Stromal cell of bone marrow (primary cell): ENCODE data around the gene NEB.
"Not testable (repeated sequence)": the region's sequence is repeated elsewhere in the genome, so short reads cannot be mapped to it uniquely, and the experiment has no call there.

Experiments
- DNase-seq: peaks from one replicate; pipeline ENCODE4 v3.0.0-alpha.2; 2012; ENCODE audit warnings: low read depth

NEB gene

GRCh38 chr2:151611351-151611750 is 122.9 kb downstream of the NEB start:
- no peak for DNase-seq

- no peak for DNase-seq
Measured at GRCh38 chr2:151610310-151610709, 124.0 kb downstream of the NEB start.

- no peak for DNase-seq
Measured at GRCh38 chr2:151609705-151610104, 124.6 kb downstream of the NEB start.

- not testable (repeated sequence) for DNase-seq
Measured at GRCh38 chr2:151607459-151608424, 126.5 kb downstream of the NEB start.

- not testable (repeated sequence) for DNase-seq
Measured at GRCh38 chr2:151603530-151603929, 130.7 kb downstream of the NEB start.

- DNase-seq, result not testable (repeated sequence)
Measured at GRCh38 chr2:151602402-151602801, 131.9 kb downstream of the NEB start.

- DNase-seq, result not testable (repeated sequence)
Measured at GRCh38 chr2:151601803-151602202, 132.5 kb downstream of the NEB start.

- DNase-seq, result not testable (repeated sequence)
Measured at GRCh38 chr2:151596903-151597608, 137.2 kb downstream of the NEB start.

- DNase-seq, result not testable (repeated sequence)
Measured at GRCh38 chr2:151591908-151592255, 142.4 kb downstream of the NEB start.

GRCh38 chr2:151591250-151591907 is 142.9 kb downstream of the NEB start:
- not testable (repeated sequence) for DNase-seq

- not testable (repeated sequence) for DNase-seq
Measured at GRCh38 chr2:151581300-151581699, 153.0 kb downstream of the NEB start.

- DNase-seq, result not testable (repeated sequence)
Measured at GRCh38 chr2:151580697-151581096, 153.6 kb downstream of the NEB start.

- DNase-seq, result no peak
Measured at GRCh38 chr2:151577116-151577515, 157.2 kb downstream of the NEB start.

- no peak for DNase-seq
Measured at GRCh38 chr2:151576080-151576479, 158.2 kb downstream of the NEB start.

- DNase-seq, result peak; percentile 48
Measured at GRCh38 chr2:151575338-151575737, 158.9 kb downstream of the NEB start.

GRCh38 chr2:151570191-151570590 is 164.1 kb downstream of the NEB start:
- no peak for DNase-seq

GRCh38 chr2:151569167-151569566 is 165.1 kb downstream of the NEB start:
- no peak for DNase-seq

GRCh38 chr2:151568501-151568900 is 165.8 kb downstream of the NEB start:
- DNase-seq, result no peak

GRCh38 chr2:151567006-151567405 is 167.3 kb downstream of the NEB start:
- no peak for DNase-seq

- no peak for DNase-seq
Measured at GRCh38 chr2:151562398-151562797, 171.9 kb downstream of the NEB start.

- peak; percentile 48 for DNase-seq
Measured at GRCh38 chr2:151560289-151560688, 174.0 kb downstream of the NEB start.

GRCh38 chr2:151559431-151559830 is 174.8 kb downstream of the NEB start:
- DNase-seq, result not testable (repeated sequence)
